Prostate gland (tissue), 2 donors: ENCODE measurements around the gene HUS1.
"Not testable (repeated sequence)": the region's sequence is repeated elsewhere in the genome, so short reads cannot be mapped to it uniquely, and the experiment has no call there.

Experiments used
- CTCF ChIP-seq, 4 experiments: fragments of 200-600 bp in 2 of 4; fragments of 450-650 bp in 2 of 4; sonication (generic) in 2 of 4; IDR thresholded peaks; 1 replicate in 3 of 4; 2 replicates in 1 of 4; pipeline ENCODE4 v1.5.1; 2016 to 2019; ENCODE audit warnings: antibody characterized with exemption in 4 of 4, mild to moderate bottlenecking in 2 of 4, moderate library complexity in 2 of 4
- POLR2A ChIP-seq: fragments of 450-650 bp; IDR thresholded peaks from one replicate; pipeline ENCODE4 v1.6.1; 2016; ENCODE audit warnings: antibody characterized with exemption, mild to moderate bottlenecking
- POLR2AphosphoS5 ChIP-seq: sonication (generic); formaldehyde crosslinking; IDR thresholded peaks from one replicate; pipeline ENCODE4 v1.6.1; 2017; ENCODE audit warnings: antibody characterized with exemption

DNA sequence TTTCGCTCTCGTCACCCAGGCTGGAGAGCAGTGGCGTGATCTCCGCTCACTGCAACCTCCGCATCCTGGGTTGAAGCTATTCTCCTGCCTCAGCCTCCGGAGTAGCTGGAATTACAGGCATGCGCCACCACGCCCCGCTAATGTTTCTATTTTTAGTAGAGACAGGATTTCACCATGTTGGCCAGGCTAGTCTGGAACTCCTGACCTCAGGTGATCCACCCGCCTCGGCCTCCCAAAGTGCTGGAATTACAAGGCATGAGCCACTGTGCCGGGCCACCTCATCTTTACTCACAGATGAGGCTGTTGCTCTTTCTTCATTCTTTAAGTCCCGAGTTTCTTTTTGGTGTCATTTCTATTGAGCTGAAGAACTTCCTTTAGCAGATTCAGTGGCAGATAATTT, 20.7 kb upstream of the HUS1 start:
- not testable (repeated sequence) for TF ChIP-seq POLR2AphosphoS5; CTCF (IDR thresholded peaks at IDR 0.05); POLR2A
